NCI-H526 (cell line): ENCODE results near the gene GLRX2.
A peak's percentile ranks its signal among the peaks of the same experiment; 100 is the strongest.
"Not testable (repeated sequence)": the region's sequence is repeated elsewhere in the genome, so short reads cannot be mapped to it uniquely, and the experiment has no call there.

Source experiments
- DNase-seq, 2 experiments: peaks; one replicate each; lab custom pipeline; 2025; lab: John Stamatoyannopoulos, UW

Gene GLRX2, protein sequence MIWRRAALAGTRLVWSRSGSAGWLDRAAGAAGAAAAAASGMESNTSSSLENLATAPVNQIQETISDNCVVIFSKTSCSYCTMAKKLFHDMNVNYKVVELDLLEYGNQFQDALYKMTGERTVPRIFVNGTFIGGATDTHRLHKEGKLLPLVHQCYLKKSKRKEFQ

DNA sequence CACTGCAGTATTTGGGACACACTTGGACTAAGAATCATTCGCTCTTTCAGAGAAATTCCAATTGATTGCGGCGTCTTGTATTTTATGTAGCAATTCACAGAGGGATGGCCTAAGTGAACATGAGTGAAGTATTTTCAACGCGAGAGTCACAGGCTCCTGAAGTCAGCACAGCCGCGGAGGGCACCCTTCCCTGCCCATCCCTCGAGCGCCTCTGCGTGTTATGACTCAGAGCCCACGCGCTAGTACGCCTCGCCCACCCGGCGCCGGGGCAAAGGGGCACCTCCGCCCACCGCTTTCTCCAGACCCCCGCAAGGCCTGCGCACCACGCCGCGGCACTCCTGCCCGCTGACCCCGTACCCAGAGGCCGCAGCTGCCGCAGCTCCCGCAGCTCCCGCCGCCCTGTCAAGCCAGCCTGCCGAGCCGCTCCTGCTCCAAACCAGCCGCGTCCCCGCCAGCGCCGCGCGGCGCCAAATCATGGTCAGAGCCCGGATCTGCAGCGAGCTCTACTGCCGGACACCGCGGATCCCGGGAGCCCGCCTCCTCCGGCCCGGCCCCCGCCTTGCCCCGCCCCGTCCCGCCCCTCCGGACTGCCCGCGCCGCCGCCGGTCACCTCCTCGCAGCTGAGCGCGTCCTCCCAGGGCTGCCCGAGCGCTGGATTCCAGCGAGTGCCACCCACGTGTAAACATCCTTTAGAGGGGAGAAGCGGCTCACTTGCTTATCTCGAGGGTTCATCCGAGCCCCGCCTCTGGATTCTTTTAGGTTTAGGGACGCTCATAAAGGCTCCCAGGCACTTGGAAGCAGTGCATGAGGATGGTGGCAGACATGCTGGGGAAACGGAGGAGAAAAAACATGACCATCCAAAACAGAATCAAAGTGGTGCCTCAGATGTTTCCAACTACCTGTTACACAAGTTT lies at the start of gene GLRX2:
Gene GLRX2 (minus strand): TSS at position 508 of the 914 bp plus-strand sequence. CDS start 32 bp downstream, at position 476.
- DNase-seq: peak; percentile 44 to 79

GRCh38 chr1:193144999-193145398 lies 39.8 kb upstream of the GLRX2 start:
- no peak for DNase-seq

DNA sequence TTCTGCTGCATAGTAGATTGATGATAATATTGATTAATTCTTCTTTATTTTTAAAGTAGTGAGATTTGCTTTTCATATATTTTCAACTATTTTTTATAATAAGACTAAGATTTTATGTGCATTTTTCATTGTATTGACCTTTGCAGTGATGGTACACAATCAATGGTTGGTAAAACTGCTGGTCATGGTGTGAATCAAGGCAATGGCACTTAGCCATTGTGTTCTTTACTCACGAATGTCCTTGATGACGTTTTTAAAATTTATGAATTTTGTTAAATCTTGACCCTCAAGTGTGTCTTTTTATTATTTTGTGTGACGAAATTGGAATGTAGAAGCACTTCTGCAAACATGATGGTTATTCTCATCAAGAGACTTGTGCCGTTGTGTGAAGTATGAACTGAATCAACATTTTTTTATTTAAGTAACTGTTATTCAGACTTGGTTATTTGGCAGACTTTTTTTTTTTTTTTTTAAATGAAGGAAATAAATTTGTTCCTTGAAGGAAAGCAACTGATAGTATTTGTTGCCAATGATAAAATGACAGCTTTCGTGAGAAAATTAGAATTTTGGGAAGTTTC lies 39.2 kb upstream of the GLRX2 start:
- DNase-seq: no peak

GRCh38 chr1:193143285-193143684 lies 38.1 kb upstream of the GLRX2 start:
- peak in 1 of 2 experiments; percentile 7 for DNase-seq

DNA sequence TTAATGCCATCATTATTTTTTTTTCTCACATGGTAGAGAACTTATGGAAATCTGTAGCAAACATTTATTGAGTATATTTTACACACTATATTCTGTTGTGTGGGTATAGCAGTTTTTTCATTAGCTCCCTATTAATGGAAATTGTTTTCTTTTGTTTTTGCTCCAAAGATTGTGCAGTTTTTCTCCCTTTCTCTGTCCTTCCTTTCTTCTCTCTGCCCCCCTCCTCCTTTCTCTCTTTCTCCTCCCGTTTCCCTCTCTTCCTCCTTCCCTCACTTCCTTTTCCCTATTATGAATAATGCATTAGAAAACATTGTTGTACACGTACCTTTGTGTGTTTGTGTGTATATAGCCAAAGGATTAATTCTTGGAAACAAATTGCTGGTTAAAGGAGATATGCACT lies 37.2 kb upstream of the GLRX2 start:
- DNase-seq: no peak

DNA sequence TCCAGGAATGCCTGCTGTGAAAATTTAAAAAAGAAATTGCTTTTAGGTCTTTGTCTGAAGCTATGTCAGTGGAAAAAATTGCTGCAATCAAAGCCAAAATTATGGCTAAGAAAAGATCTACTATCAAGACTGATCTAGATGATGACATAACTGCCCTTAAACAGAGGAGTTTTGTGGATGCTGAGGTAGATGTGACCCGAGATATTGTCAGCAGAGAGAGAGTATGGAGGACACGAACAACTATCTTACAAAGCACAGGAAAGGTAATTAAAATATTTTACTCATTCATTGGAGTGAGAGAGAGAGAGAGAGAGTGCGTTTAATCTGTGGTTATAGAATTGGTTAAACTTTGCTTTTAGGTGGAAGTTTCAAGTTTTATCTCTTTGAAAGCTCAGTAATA lies 36.6 kb upstream of the GLRX2 start:
- DNase-seq: no peak

DNA sequence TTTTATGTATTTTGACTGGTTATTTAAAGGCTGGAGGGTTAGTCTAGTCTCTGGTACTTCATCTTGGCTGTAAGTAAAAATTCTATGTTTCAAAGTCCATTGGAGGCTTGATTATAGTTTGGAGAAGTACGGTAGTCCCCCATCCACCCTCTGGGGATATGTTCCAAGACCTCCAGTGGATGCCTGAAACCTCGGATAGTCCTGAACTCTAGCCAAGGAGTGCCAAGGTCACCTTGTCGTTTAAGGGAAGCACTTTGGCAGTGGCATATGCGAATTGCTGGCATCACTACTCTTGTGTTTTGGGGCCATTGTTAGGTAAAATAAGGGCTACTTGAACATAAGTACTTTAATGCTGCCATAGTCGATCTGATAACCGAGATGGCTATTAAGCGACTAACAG lies 35.0 kb upstream of the GLRX2 start:
- no peak for DNase-seq

GRCh38 chr1:193131266-193131860 lies 26.1 kb upstream of the GLRX2 start:
- no peak for DNase-seq

GRCh38 chr1:193125369-193125768 lies 20.2 kb upstream of the GLRX2 start:
- DNase-seq: no peak

DNA sequence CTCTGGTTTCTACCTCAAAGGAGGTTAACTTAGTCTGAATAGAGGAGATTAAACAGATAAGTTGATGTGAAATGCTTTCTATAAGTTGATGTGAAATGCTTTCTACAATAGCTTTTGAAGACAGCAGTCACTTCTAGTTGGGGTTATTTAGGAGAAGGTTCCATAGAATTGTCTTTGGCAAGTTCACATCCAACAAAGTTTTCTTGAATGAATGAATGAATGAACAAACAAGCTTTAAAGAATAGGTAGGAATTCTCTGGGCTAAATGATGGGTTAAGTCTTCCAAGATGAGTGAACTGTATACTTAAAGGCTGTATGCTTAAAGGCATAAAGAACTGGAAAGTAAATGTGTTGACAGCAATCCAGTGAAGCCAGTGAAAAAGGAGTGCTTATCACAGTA lies 18.5 kb upstream of the GLRX2 start:
- DNase-seq: no peak

DNA sequence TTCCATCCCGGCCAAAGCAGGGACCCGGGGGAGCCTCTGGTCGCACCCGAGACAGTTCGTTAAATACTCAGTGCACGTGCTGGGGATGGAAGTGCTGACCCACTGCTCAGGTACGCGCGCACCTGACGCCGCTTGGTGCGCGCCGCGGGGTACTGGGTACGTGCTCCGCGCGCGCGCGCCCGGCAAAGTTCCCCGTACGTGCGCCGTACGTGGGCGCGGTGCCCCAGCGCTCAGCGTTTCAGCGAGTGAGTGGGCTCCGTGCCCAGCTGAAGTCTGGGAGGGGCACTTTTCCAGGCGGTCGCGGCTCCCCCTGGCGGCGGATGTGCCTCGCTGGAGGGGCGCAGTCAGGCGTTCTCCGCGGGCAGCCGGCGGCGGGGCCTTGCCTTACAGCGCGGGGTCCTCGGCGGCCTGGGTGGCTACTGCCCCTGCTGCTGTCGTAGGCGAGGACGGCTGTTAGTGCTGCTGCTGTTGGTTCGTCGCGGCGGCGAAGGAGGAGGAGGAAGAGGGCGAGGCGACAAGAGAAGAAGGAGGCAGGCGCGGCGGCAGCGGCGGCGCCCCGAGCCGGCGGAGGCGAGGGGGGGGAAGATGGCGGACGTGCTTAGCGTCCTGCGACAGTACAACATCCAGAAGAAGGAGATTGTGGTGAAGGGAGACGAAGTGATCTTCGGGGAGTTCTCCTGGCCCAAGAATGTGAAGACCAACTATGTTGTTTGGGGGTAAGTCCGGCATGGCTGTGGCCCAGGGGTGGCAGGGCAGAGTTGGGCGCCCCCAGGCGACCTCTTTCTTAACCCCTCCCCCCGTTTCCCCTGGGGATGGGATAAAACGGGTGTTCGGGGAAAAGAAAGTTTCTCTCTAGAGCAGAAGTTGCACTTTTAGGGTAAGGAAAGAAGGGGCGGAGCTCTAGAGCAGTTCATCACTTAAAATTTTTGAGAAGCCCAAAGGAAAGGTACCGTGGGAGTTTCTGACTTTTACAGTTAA lies 16.7 kb upstream of the GLRX2 start, which contains the start of gene CDC73:
Gene CDC73 (plus strand): TSS at position 416 of the 978 bp plus-strand sequence. CDS start 170 bp downstream, at position 586.
- DNase-seq: peak; percentile 82 to 95

DNA sequence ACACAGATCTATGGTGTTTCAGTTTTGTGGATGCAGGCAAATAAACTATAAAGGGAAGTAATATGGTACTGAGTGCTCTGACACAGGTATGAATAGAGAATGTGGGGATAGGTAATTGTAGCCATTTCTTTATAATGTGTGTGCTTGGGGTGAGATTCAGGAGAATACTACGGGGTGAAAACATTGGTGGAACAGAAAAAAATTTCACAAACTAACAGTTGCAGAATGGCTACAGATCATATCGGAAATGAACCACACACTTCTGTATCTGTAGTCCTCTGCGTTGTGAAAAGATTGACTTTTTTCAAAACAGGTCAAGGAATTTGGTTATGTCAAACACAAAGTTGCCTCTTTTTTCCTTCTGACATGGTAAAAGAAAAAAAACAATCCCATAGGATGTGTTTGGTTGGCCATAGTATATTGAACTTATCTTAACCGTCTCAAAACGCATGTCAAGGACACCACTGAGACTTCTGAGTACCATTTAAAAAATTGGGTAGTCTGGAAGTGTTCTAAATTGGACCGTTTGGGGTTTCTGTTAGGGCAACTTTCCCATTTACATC lies 15.5 kb upstream of the GLRX2 start:
- DNase-seq: no peak

DNA sequence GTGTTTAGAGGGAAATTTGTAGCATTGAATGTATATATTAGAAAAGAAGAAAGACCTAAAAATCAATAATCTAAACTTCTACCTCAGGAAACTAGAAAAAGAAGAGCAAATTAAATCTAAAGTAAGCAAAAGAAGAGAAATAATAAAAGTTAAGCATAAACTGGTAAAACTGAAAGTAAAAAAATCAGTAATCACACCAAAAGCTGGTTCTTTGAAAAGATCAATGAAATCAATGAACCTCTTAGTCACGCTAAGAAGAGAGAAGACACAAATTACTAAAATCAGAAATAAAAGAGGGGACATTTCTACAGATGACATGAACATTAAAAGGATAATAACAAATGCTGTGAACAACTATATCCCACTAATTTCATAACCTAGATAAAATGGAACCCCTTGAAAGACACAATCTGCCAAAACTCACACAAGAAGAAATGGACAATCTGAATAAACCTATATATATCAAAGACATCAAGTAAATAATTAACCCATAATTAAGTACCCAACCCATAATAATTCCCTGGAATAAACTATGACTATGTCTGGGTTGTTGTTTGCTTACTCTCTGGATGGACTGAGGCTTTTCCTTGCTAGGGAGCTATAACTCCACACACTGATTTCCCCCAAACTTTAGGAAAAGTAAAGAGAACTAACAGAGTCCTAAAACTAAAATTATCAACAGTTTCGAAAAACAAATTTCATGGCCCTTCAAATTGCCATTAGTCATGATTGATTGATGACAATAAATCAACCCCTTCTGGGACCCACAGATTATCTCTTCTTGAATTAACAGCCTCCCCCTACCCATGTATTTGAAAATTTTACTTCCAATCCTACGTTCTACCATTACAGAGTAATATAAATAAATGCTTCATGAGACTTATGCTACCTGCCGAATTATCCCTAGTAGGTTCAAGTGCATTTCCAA lies 13.9 kb upstream of the GLRX2 start:
- DNase-seq: no peak

- DNase-seq: no peak
These were observed 13.0 kb upstream of the GLRX2 start for GRCh38 chr1:193118194-193118593.

- DNase-seq: not testable (repeated sequence)
These were observed 12.0 kb upstream of the GLRX2 start for GRCh38 chr1:193117167-193117566.

DNA sequence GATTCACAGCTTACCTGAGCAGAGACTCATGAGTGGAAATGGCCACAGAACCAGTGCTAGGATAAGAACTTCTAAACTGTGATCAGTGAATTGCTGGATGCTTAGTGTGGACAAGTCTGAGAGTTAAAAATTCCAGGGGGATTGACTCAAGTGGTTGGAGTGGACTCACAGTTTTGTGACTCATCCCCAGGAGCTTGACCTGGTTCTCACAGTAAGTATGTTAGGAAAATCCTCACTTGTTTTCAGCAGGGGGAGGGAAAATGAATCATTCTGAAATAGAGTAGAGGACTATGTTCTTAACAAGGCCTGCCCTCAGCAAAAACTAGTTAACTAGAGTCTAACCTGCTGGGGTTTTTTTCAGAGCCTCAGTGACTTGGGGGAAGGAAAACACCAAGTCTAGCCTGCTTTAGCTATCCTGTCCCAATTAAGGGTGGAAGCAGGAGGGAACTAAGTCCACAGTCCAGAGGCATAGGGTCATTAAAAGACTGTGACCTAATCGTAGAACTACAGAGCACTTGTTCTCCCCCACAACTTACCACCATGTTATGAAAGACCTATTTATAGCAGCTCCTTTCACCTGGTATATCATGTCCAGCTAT lies 10.5 kb upstream of the GLRX2 start:
- DNase-seq: no peak

DNA sequence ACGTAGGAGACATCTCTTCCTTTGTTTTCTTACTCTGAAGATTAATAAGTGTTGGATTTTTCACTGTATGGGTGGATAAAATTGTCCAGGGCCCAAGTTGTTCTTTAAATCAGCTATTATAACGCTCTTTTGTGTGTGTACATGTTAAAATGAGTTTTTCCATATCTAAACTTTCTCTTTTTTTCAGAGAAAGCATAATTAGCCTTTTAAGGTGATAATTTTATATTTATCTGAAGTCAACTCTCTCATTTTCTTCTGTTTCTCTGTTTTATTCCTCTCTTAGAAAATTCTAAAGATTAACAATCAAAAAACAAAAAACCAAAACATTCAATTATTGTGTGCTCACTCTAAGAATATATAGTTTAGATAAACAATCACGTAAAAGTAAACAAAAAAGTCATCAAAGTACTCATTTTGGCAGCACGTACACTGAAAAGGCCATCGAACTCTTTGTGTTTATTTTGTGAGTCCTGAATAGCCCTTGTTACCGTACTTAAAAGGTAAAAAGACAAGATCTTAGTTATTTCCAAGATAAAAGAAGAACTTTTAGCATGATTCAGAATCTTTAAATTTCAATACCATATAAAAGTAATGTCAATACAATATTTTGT lies 9.4 kb upstream of the GLRX2 start:
- DNase-seq: no peak

DNA sequence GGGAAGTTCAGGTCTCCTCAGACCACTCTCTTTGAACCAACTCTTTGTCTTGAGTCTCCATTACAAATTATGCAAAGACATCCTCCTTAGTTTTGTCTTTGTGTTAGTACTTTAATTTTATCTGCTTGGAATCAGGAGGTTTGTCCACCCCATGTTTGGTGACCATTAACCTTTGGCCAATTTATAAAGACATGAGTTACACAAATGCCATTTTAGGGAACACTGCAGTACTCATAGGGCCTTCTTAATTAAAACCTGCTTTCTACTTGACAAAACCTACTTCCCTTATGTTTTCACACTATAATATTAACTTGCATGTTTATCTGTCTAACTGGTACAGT lies 8.7 kb upstream of the GLRX2 start:
- no peak for DNase-seq
